Hepatocyte (in vitro differentiated cells): ENCODE results near the gene DPYD. TPM values are rescaled to one million over a fixed set of nuclear protein-coding genes. Genes with fewer than 3 reads are reported as not detected.

ENCODE experiments used
- DNase-seq: peaks from one replicate; pipeline ENCODE4 v3.0.0-alpha.2; 2016; ENCODE audit warnings: low spot score
- H2AFZ ChIP-seq: fragments of 200-600 bp; sonication (generic); 2 replicates; pipeline ENCODE4 v1.6.0; 2016; ENCODE audit warnings: antibody characterized with exemption, mild to moderate bottlenecking
- H3K27ac ChIP-seq: fragments of 200-600 bp; sonication (generic); 2 replicates; pipeline ENCODE4 v1.5.1; 2016; ENCODE audit warnings: mild to moderate bottlenecking
- H3K27me3 ChIP-seq: fragments of 200-600 bp; sonication (generic); 2 replicates; pipeline ENCODE4 v1.6.1; 2016
- H3K36me3 ChIP-seq: fragments of 200-600 bp; sonication (generic); replicated peaks from 2 replicates; pipeline ENCODE4 v1.5.1; 2016; ENCODE audit warnings: low read depth; ENCODE audit not compliant: insufficient read depth
- H3K4me1 ChIP-seq: fragments of 200-600 bp; sonication (generic); 2 replicates; pipeline ENCODE4 v1.5.1; 2016; ENCODE audit warnings: mild to moderate bottlenecking, moderate library complexity; ENCODE audit not compliant: insufficient read depth
- H3K4me2 ChIP-seq: fragments of 200-600 bp; sonication (generic); 2 replicates; pipeline ENCODE4 v1.6.0; 2016
- H3K4me3 ChIP-seq: fragments of 200-600 bp; sonication (generic); 2 replicates; pipeline ENCODE4 v1.5.1; 2016; ENCODE audit warnings: mild to moderate bottlenecking
- H3K79me2 ChIP-seq: fragments of 200-600 bp; sonication (generic); 2 replicates; pipeline ENCODE4 v1.6.0; 2017; ENCODE audit warnings: mild to moderate bottlenecking
- H3K9me2 ChIP-seq: fragments of 200-600 bp; sonication (generic); replicated peaks from 2 replicates; pipeline ENCODE4 v1.6.0; 2017; ENCODE audit warnings: mild to moderate bottlenecking; ENCODE audit not compliant: insufficient read depth
- H3K9me3 ChIP-seq: fragments of 200-600 bp; sonication (generic); 2 replicates; pipeline ENCODE4 v1.5.1; 2016; ENCODE audit warnings: low read depth, mild to moderate bottlenecking
- H4K20me1 ChIP-seq: fragments of 200-600 bp; sonication (generic); 2 replicates; pipeline ENCODE4 v1.6.0; 2016; ENCODE audit warnings: mild to moderate bottlenecking; ENCODE audit not compliant: insufficient read depth, poor library complexity, severe bottlenecking
- EZH2 ChIP-seq: fragments of 200-600 bp; sonication (generic); IDR thresholded peaks from 2 replicates; pipeline ENCODE4 v1.6.1; 2016; ENCODE audit warnings: antibody characterized with exemption, mild to moderate bottlenecking, borderline replicate concordance
- EZH2phosphoT487 ChIP-seq: fragments of 200-600 bp; sonication (generic); IDR thresholded peaks from one replicate; pipeline ENCODE4 v1.6.1; 2018; ENCODE audit warnings: antibody characterized with exemption, mild to moderate bottlenecking, low read depth, moderate library complexity; ENCODE audit not compliant: unreplicated experiment, severe bottlenecking
- WGBS: methylation state at CpG from one replicate; pipeline ENCODE4 v1.1.6; 2016; ENCODE audit warnings: low lambda C conversion rate; ENCODE audit errors: missing lambda C conversion rate; 5-methylcytosine and 5-hydroxymethylcytosine counted together
- polyA plus RNA-seq: library from polyadenylated mRNA; unstranded; fragments of >200 nt; fragmentation: Nextera tagmentation; extraction: Ambion mirVana; gene quantifications from 2 replicates; pipeline ENCODE4 v1.2.1, GENCODE V29; 2016
- total RNA-seq: library from RNA; depleted of rRNA; stranded (reverse); fragments of >200 nt; gene quantifications from 2 replicates; pipeline ENCODE4 v1.2.3, GENCODE V29; 2014
- TF ChIP-seq, protein P1 (sequence below): fragments of 200-600 bp; sonication (generic); IDR thresholded peaks from 2 replicates; pipeline ENCODE4 v1.5.1; 2016; ENCODE audit warnings: antibody characterized with exemption, mild to moderate bottlenecking; ENCODE audit not compliant: poor library complexity

Gene DPYD
- total and polyA plus RNA-seq, 2 experiments from 2014 or later, result 7.5 to 21.8 TPM

- Histone ChIP-seq H4K20me1 (no peaks in the 10 kb centered on the region), H3K9me3 (no peaks in the 10 kb centered on the region), H3K4me2 (peak overlapping the region; percentile 17), H3K9me2 (no peaks in the 10 kb centered on the region), H3K27ac (no peak overlapping the region), H3K27me3 (no peaks in the 10 kb centered on the region), H3K4me1 (peaks cover 9% of the 10 kb centered on the region), H3K36me3 (no peaks in the 10 kb centered on the region), H2AFZ (no peak overlapping the region), H3K4me3 (no peak overlapping the region), H3K79me2 (no peaks in the 10 kb centered on the region)
- TF ChIP-seq, protein P1, sequence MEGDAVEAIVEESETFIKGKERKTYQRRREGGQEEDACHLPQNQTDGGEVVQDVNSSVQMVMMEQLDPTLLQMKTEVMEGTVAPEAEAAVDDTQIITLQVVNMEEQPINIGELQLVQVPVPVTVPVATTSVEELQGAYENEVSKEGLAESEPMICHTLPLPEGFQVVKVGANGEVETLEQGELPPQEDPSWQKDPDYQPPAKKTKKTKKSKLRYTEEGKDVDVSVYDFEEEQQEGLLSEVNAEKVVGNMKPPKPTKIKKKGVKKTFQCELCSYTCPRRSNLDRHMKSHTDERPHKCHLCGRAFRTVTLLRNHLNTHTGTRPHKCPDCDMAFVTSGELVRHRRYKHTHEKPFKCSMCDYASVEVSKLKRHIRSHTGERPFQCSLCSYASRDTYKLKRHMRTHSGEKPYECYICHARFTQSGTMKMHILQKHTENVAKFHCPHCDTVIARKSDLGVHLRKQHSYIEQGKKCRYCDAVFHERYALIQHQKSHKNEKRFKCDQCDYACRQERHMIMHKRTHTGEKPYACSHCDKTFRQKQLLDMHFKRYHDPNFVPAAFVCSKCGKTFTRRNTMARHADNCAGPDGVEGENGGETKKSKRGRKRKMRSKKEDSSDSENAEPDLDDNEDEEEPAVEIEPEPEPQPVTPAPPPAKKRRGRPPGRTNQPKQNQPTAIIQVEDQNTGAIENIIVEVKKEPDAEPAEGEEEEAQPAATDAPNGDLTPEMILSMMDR, result no peak
- no peak for TF ChIP-seq EZH2
- TF ChIP-seq EZH2phosphoT487, result no peak
- 94% methylated on average over 3 of the region's 3 CpGs for WGBS
- DNase-seq, result no peak
Measured at GRCh38 chr1:97090725-97091124, 830.1 kb downstream of the DPYD start.

- Histone ChIP-seq H3K27ac (no peak overlapping the region), H2AFZ (no peak overlapping the region), H3K4me2 (no peak overlapping the region), H3K27me3 (no peaks in the 10 kb centered on the region), H3K9me2 (no peaks in the 10 kb centered on the region), H3K36me3 (no peaks in the 10 kb centered on the region), H3K4me3 (no peak overlapping the region), H3K4me1 (peaks cover 9% of the 10 kb centered on the region), H3K9me3 (no peaks in the 10 kb centered on the region), H3K79me2 (no peaks in the 10 kb centered on the region), H4K20me1 (no peaks in the 10 kb centered on the region)
- no peak for DNase-seq
- TF ChIP-seq EZH2phosphoT487 (no peak), EZH2 (no peak)
- TF ChIP-seq, protein P1, result no peak
- WGBS, result 80% methylated on average over 7 of the region's 7 CpGs
Measured at GRCh38 chr1:97089173-97089572, 831.7 kb downstream of the DPYD start.

GRCh38 chr1:97088391-97088790 is 832.4 kb downstream of the DPYD start:
- 90% methylated on average over 1 of the region's 1 CpG for WGBS
- Histone ChIP-seq H4K20me1 (no peaks in the 10 kb centered on the region), H2AFZ (no peak overlapping the region), H3K9me2 (no peaks in the 10 kb centered on the region), H3K9me3 (no peaks in the 10 kb centered on the region), H3K4me2 (no peak overlapping the region), H3K4me1 (peaks cover 9% of the 10 kb centered on the region), H3K27me3 (no peaks in the 10 kb centered on the region), H3K4me3 (no peak overlapping the region), H3K79me2 (no peaks in the 10 kb centered on the region), H3K36me3 (no peaks in the 10 kb centered on the region), H3K27ac (no peak overlapping the region)
- TF ChIP-seq EZH2phosphoT487 (no peak), EZH2 (no peak)
- TF ChIP-seq, protein P1, result no peak
- no peak for DNase-seq

GRCh38 chr1:97084546-97084945 is 836.3 kb downstream of the DPYD start:
- Histone ChIP-seq H3K36me3 (no peaks in the 10 kb centered on the region), H3K9me2 (no peaks in the 10 kb centered on the region), H3K27me3 (no peaks in the 10 kb centered on the region), H3K79me2 (no peaks in the 10 kb centered on the region), H2AFZ (no peak overlapping the region), H3K9me3 (no peaks in the 10 kb centered on the region), H3K4me2 (no peak overlapping the region), H3K4me3 (no peak overlapping the region), H3K4me1 (no peaks in the 10 kb centered on the region), H4K20me1 (no peaks in the 10 kb centered on the region), H3K27ac (no peak overlapping the region)
- no peak for TF ChIP-seq EZH2
- TF ChIP-seq, protein P1, result no peak
- TF ChIP-seq EZH2phosphoT487, result no peak
- no peak for DNase-seq
- WGBS, result 41% methylated on average over 2 of the region's 2 CpGs
